Pancreas (tissue), 10 donors: Measurements from ENCODE around the gene INSR. TPM values are rescaled to one million over a fixed set of nuclear protein-coding genes. Genes with fewer than 3 reads are reported as not detected.
"Not testable (repeated sequence)": the region's sequence is repeated elsewhere in the genome, so short reads cannot be mapped to it uniquely, and the experiment has no call there.

Experiments used
- ATAC-seq, 4 donors: fragments of 200-7000 bp; cut with Tn5 transposase; one replicate each; pipeline versions ENCODE4 v1.8.0 to v1.9.1; 2020; ENCODE audit warnings: mild to moderate bottlenecking in 4 of 4, moderate library complexity in 4 of 4
- DNase-seq, 6 donors: peaks; one replicate each; pipeline ENCODE4 v3.0.0-alpha.2; 2020
- FAIRE-seq: peaks from 2 replicates; lab custom pipeline; 2012; peaks lifted over from hg19 to GRCh38; lab: Jason Lieb, UNC
- H3K27ac ChIP-seq, 4 donors: fragments of 200-600 bp; sonication (generic); 1 replicate in 3 of 4; 2 replicates in 1 of 4; pipeline versions ENCODE4 v1.5.0 to v1.8.0; 2020
- H3K27me3 ChIP-seq, 4 donors: fragments of 200-600 bp; one replicate each; pipeline ENCODE4 v1.8.0; 2021
- H3K36me3 ChIP-seq, 3 donors: fragments of 200-600 bp; sonication (generic) in 1 of 3; one replicate each; pipeline versions ENCODE4 v1.5.0 to v1.8.0; 2020 to 2021
- H3K4me1 ChIP-seq, 3 donors: fragments of 200-600 bp; one replicate each; pipeline ENCODE4 v1.8.0; 2021
- H3K4me3 ChIP-seq, 4 donors: fragments of 200-600 bp; sonication (generic) in 2 of 4; one replicate each; pipeline versions ENCODE4 v1.5.0 to v1.8.0; 2020 to 2021
- H3K9me3 ChIP-seq, 4 donors: fragments of 200-600 bp; one replicate each; pipeline ENCODE4 v1.8.0; 2021
- CTCF ChIP-seq, 4 donors: fragments of 200-600 bp; sonication (generic) in 3 of 4; IDR thresholded peaks; one replicate each; pipeline versions ENCODE4 v1.5.0 to v1.8.0; 2021; ENCODE audit warnings: antibody characterized with exemption in 4 of 4
- WGBS, 2 donors: extraction: QIAGEN DNeasy Blood & Tissue Kit; methylation state at CpG; one replicate each; pipeline ENCODE4 v1.1.7; 2013; 5-methylcytosine and 5-hydroxymethylcytosine counted together
- intact Hi-C, 3 donors: fragments of 100-400 bp; cut with DNase I; formaldehyde crosslinking; loops; one replicate each; pipeline versions ENCODE4 v1.11.1 to v1.14.2; 2022
- polyA plus RNA-seq, 2 donors: library from polyadenylated mRNA; stranded (reverse); fragments of 200-250 nt; gene quantifications; one replicate each; pipeline ENCODE4 v1.2.3, GENCODE V29; 2013
- total RNA-seq, 6 donors: library from RNA; stranded (reverse); fragmentation: NEBNext Ultra II Directional in 4 of 6; extraction: Animal tissue kit (Norgen Biotek cat#: 25700) in 4 of 6; gene quantifications; one replicate each; pipeline versions ENCODE4 v1.2.1 to v1.2.4, GENCODE V29; 2021 to 2023
- donor health status: healthy with polysubstance abuse.
- donor health status: DM: no; HTN: no; CAD: no; lungs with moderate emphysema.
- donor health status: DM: no; HTN: no; CAD: no.
- donor health status: control.
- donor health status: control.
- donor health status: Bipolar disorder and iron deficiency.
- donor health status: DM: yes; HTN: yes; CAD: no.
- donor health status: DM: no; HTN: no; CAD: no.
- donor health status: DM: no; HTN: no; CAD: no.
- donor health status: DM: yes; HTN: yes; CAD: no.

INSR gene
- total and polyA plus RNA-seq, 8 donors: 45.1 to 205 (median 120) TPM

GRCh38 chr19:7227735-7228134 lies 66.5 kb downstream of the INSR start:
- FAIRE-seq (no peak), DNase-seq (no peak), ATAC-seq (no peak)
- no peaks in the 10 kb centered on the region for H3K9me3 ChIP-seq
- no peaks in the 10 kb centered on the region for H3K36me3 ChIP-seq
- peaks cover 22 to 49% (median 29%) of the 10 kb centered on the region in 3 donors for H3K4me1 ChIP-seq
- 77 to 82% methylated on average over 6 of the region's 6 CpGs for WGBS, 2 donors
- no peak overlapping the region for H3K27ac ChIP-seq
- H3K4me3 ChIP-seq: no peak overlapping the region
- intact Hi-C loops: no loop called here
- H3K27me3 ChIP-seq: no peaks in the 10 kb centered on the region
- no peak for TF ChIP-seq CTCF (IDR thresholded peaks at IDR 0.05)

- WGBS, 2 donors: 52 to 67% methylated on average over 5 of the region's 5 CpGs
- not testable (repeated sequence) for H3K27ac ChIP-seq
- H3K4me1 ChIP-seq: peaks cover 23 to 50% (median 29%) of the 10 kb centered on the region in 3 donors
Measured at GRCh38 chr19:7227149-7227548, 67.1 kb downstream of the INSR start.

GRCh38 chr19:7226739-7227138 lies 67.5 kb downstream of the INSR start:
- no peak for FAIRE-seq
- Histone ChIP-seq H3K4me1 (peaks cover 23 to 50% (median 29%) of the 10 kb centered on the region in 3 donors), H3K27me3 (no peaks in the 10 kb centered on the region), H3K4me3 (no peak overlapping the region), H3K27ac (no peak overlapping the region), H3K36me3 (no peaks in the 10 kb centered on the region), H3K9me3 (no peaks in the 10 kb centered on the region)
- intact Hi-C loops: no loop called here
- no peak for TF ChIP-seq CTCF (IDR thresholded peaks at IDR 0.05)
- no peak for ATAC-seq
- DNase-seq: no peak

More at GRCh38 chr19:7227149-7227548, 67.1 kb downstream of the INSR start:
- H3K27me3 ChIP-seq, ATAC-seq, DNase-seq, H3K9me3 ChIP-seq, FAIRE-seq, intact Hi-C loops, H3K4me3 ChIP-seq, H3K36me3 ChIP-seq: not testable (repeated sequence)

GRCh38 chr19:7225741-7226140 lies 68.5 kb downstream of the INSR start:
- H3K4me1 ChIP-seq: peaks cover 23 to 43% (median 26%) of the 10 kb centered on the region in 3 donors
- no peaks in the 10 kb centered on the region for H3K27me3 ChIP-seq
- intact Hi-C loops: no loop called here
- no peak for ATAC-seq
- no peaks in the 10 kb centered on the region for H3K9me3 ChIP-seq
- H3K36me3 ChIP-seq: no peaks in the 10 kb centered on the region
- FAIRE-seq: no peak
- no peak overlapping the region for H3K27ac ChIP-seq
- 79 to 86% methylated on average over 10 of the region's 10 CpGs for WGBS, 2 donors
- TF ChIP-seq CTCF (IDR thresholded peaks at IDR 0.05): no peak
- no peak overlapping the region for H3K4me3 ChIP-seq
- DNase-seq: no peak

- intact Hi-C loops: no loop called here
- DNase-seq: no peak
- H3K36me3 ChIP-seq: no peaks in the 10 kb centered on the region
- H3K27ac ChIP-seq: peak overlapping the region in 2 of 4 donors; percentile 62 to 78
- no peaks in the 10 kb centered on the region for H3K9me3 ChIP-seq
- H3K27me3 ChIP-seq: no peaks in the 10 kb centered on the region
- no peak for ATAC-seq
- H3K4me3 ChIP-seq: no peak overlapping the region
- peaks cover 23 to 43% (median 26%) of the 10 kb centered on the region in 3 donors for H3K4me1 ChIP-seq
- no peak for FAIRE-seq
- 87 to 95% methylated on average over 7 of the region's 7 CpGs for WGBS, 2 donors
- no peak for TF ChIP-seq CTCF (IDR thresholded peaks at IDR 0.05)
Measured at GRCh38 chr19:7224995-7225394, 69.2 kb downstream of the INSR start.
